ENCODE measurements around the gene TBL3. TPM values are rescaled to one million over a fixed set of nuclear protein-coding genes. Genes with fewer than 3 reads are reported as not detected.
A peak's percentile ranks its signal among the peaks of the same experiment; 100 is the strongest.

The TBL3 gene
- total RNA-seq, 4 donors from 2014 or later = 34.4 to 91.8 (median 53.7) TPM

DNA sequence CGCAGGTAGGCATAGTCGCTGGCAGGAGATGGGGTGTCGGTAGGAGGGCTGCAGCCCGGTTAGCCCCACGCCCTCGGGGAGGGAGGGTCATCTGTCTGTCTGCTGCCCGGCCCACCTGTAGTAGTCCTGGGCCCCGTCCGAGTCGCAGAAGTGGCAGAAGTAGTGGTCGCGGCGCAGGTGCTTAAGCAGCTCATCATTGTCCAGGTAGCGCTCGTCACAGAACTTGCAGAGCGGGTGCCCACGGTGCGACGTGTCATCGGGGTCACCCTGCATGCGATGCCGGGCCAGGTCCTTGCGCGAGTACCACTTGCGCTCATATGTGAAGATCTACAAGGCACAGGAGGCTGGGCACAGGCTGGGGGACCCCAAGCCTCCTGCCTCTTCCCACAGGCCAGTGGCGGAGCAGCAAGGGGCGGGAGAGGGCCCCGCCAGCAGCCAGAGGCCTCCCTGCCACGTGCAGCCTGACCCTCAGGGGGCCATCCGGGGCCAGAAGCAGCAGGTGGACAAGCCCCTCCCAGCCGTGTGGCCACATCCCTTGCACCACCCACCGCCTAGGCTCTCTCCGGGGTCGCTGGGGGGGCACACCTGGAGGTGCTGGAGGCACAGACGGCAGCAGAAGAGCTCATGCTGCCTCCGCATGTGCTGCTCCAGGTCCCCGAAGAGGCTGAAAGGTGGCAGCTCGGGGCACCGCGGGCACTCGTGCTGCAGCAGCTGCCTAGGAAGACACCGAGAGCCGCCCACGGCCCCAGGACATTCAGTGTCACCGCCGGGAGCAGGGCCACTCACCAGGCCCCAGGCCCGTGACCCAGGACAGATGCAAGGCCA lies 30.8 kb downstream of the TBL3 start:
- Histone ChIP-seq H3K27ac (no peak overlapping the region), H3K4me1 (peaks cover 8 to 29% of the 10 kb centered on the region in 2 donors), H3K27me3 (no peaks in the 10 kb centered on the region), H3K36me3 (peaks cover 51 to 54% of the 10 kb centered on the region in 2 donors), H3K4me3 (replicated peaks in 1 of 3) (no peak overlapping the region), H3K9me3 (no peaks in the 10 kb centered on the region)
- WGBS, 2 donors = 93 to 98% methylated on average over 9 to 29 of the region's 47 CpGs
- intact Hi-C loops (cut with DNase I) = no loop called here
- TF ChIP-seq POLR2A (IDR thresholded peaks at IDR 0.05) = no peak
- TF ChIP-seq CTCF (IDR thresholded peaks at IDR 0.05) = no peak
- no peak for DNase-seq

DNA sequence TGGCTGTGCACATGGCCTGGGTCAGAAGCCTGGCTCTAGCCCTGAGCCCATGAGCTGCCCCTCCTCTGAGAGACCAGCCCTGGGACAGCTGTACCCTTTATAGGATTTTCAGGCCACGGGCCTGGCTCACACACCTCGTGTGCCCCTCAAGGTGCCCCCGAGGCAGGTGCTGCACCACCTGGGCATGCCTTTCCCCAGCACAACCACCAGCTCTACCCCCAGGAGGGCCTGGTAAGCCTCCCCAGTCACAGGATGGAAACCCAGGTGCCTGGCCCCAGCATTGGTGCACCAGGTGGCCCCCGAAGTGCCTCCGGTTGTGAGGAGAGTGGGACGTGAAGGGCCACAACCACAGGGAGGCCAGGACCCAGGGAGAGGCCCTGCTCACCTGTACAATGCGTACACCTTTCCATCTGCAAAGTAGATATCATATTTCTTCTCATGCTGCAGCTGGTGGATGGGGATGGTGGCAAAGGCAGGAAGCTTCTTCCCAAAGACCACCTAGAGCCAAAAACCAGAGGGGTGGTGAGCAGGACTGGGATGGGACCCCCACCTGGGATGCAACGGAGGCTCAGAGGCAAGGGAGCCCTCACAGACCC lies 31.5 kb downstream of the TBL3 start:
- Histone ChIP-seq H3K4me3 (replicated peaks in 1 of 3) (no peak overlapping the region), H3K36me3 (peaks cover 45 to 47% of the 10 kb centered on the region in 2 donors), H3K4me1 (peaks cover 15 to 36% of the 10 kb centered on the region in 2 donors), H3K27ac (no peak overlapping the region), H3K9me3 (no peaks in the 10 kb centered on the region), H3K27me3 (no peaks in the 10 kb centered on the region)
- intact Hi-C loops (cut with DNase I) = no loop called here
- TF ChIP-seq CTCF (IDR thresholded peaks at IDR 0.05) (no peak), POLR2A (IDR thresholded peaks at IDR 0.05) (no peak)
- DNase-seq = no peak
- WGBS, 2 donors = 68 to 83% methylated on average over 5 to 8 of the region's 8 CpGs

DNA sequence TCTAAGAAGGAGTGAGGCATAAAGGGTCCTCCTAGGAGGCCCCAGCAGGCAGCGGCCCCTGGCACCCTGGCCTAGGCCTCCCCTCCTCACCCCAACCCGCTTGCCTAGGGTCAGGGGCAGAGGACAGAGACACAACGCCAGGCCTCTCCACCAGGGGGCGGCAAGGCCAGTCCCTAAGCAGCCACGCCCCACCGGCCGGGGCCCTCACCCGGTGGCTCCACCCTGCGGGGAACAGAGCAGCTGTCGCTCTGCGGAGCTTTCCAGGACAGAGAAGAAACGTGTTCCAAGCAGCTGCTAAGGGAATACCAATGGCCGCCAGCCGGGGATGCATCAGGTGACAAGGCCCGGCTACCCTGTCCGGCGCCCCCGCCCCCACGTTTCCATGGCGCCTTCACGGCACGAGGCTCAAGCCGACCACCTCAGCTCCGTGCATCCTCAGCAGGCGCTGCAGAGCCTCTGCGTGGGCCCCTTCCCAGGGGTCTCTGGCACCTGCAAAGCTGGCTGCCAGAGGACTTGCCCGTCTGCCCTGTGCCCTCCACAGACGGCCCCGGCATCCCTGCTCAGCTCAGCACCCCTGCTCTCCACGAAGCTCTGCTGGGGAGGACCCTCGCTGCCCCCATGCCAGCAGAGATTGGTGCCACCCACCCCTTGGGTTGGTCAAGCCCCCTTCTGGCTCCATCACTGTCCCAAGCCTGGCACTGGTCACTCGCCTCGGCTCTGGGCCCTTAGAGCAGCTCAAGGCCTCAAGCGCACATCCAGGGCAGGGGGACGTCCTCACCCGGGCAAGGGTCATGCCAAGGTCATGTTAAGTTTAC lies 32.2 kb downstream of the TBL3 start:
- H3K9me3 ChIP-seq = no peaks in the 10 kb centered on the region
- WGBS, 2 donors = 26 to 53% methylated on average over 16 to 28 of the region's 36 CpGs
- intact Hi-C loops (cut with DNase I) = no loop called here
- DNase-seq = peak; percentile 88 to 90
- H3K4me3 ChIP-seq (replicated peaks in 1 of 3) = no peak overlapping the region
- peaks cover 21 to 43% of the 10 kb centered on the region in 2 donors for H3K4me1 ChIP-seq
- H3K27ac ChIP-seq = no peak overlapping the region
- H3K36me3 ChIP-seq = peaks cover 38 to 40% of the 10 kb centered on the region in 2 donors
- TF ChIP-seq CTCF (IDR thresholded peaks at IDR 0.05) = peak; percentile 73 to 95 (median 90)
- no peak for TF ChIP-seq POLR2A (IDR thresholded peaks at IDR 0.05)
- no peaks in the 10 kb centered on the region for H3K27me3 ChIP-seq

DNA sequence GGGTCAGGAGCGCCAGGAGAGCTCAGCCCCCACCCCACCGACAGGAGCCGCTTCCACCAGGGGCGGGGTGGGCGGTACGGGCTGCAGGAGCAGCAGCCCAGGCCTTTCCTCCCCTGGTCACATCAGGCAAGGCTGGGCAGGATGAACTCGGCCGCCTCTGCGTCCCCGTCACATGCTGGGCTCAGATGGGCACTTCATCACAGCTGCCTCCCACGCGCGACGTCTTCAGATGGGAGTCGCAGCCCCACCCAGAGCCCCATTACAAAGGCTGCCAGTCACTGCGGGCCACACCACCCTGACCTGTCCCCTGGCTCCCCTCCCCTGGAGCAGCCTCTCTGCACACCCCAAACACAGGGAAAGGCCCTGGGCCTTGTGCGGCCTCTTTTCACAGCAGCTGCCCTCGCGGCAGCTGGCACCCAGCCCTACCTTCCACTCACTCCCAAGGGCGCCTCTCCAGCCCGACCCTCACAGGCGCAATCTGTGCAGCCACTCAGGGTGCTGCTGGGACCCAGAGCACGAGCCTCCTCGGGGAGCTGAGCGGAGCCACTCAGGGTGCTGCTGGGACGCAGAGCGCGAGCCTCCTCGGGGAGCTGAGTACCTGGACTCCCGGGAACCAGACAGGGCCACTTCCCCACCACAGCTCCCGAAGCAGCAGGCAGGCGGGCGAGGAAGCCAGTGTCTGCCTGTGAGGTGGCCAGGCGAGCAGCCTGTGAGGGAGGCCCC lies 33.1 kb downstream of the TBL3 start:
- DNase-seq = peak in 1 of 2 donors; percentile 29
- no peak for TF ChIP-seq POLR2A (IDR thresholded peaks at IDR 0.05)
- no peak for TF ChIP-seq CTCF (IDR thresholded peaks at IDR 0.05)
- Histone ChIP-seq H3K36me3 (peaks cover 29 to 31% of the 10 kb centered on the region in 2 donors), H3K4me1 (peaks cover 21 to 43% of the 10 kb centered on the region in 2 donors), H3K9me3 (no peaks in the 10 kb centered on the region), H3K27ac (no peak overlapping the region), H3K27me3 (no peaks in the 10 kb centered on the region), H3K4me3 (replicated peaks in 1 of 3) (no peak overlapping the region)
- WGBS, 2 donors = 80 to 86% methylated on average over 16 to 25 of the region's 34 CpGs
- intact Hi-C loops (cut with DNase I) = no loop called here
